CD4-positive, CD25-positive, alpha-beta regulatory T cell (primary cell): Measurements from ENCODE around the gene FNDC3A. TPM values are rescaled to one million over a fixed set of nuclear protein-coding genes. Genes with fewer than 3 reads are reported as not detected.

ENCODE experiments used
- ATAC-seq, 2 donors: fragments of 150-1000 bp; cut with Tn5 transposase; one replicate each; pipeline ENCODE4 v1.10.0; 2021; ENCODE audit warnings: low read depth in 2 of 2, moderate number of reproducible peaks in 2 of 2, moderate library complexity in 1 of 2
- DNase-seq, 3 donors: peaks; one replicate each; pipeline versions ENCODE4 v3.0.0 to v3.0.0-alpha.2; 2012 to 2022; ENCODE audit warnings: mixed read lengths in 1 of 3
- H3K27ac ChIP-seq: one replicate; pipeline ENCODE4 v1.7.0; 2013; ENCODE audit warnings: mild to moderate bottlenecking, low read length; ENCODE audit not compliant: insufficient read depth, poor library complexity, severe bottlenecking
- H3K27me3 ChIP-seq: one replicate; pipeline ENCODE4 v1.7.0; 2013; ENCODE audit warnings: low read length; ENCODE audit not compliant: control insufficient read depth, insufficient read depth
- H3K36me3 ChIP-seq: one replicate; pipeline ENCODE4 v1.7.0; 2013; ENCODE audit warnings: mild to moderate bottlenecking, low read length, moderate library complexity; ENCODE audit not compliant: control insufficient read depth, insufficient read depth
- H3K4me1 ChIP-seq: 2 replicates; pipeline ENCODE4 v1.7.0; 2013; ENCODE audit warnings: mild to moderate bottlenecking, low read length; ENCODE audit not compliant: insufficient read depth, control insufficient read depth, poor library complexity, severe bottlenecking
- H3K4me3 ChIP-seq: one replicate; pipeline ENCODE4 v1.7.0; 2013; ENCODE audit warnings: low read depth, mild to moderate bottlenecking, low read length, moderate library complexity
- H3K9me3 ChIP-seq, 2 experiments: 1 replicate in 1 of 2; 2 replicates in 1 of 2; pipeline ENCODE4 v1.7.0; 2013; ENCODE audit warnings: low read length in 2 of 2, mild to moderate bottlenecking in 1 of 2, moderate library complexity in 1 of 2; ENCODE audit not compliant: control insufficient read depth in 2 of 2
- H3K27ac Mint-ChIP-seq, 3 donors: one replicate each; pipeline ENCODE4 v1.8.0; 2020 to 2022; ENCODE audit warnings: mild to moderate bottlenecking in 3 of 3, mixed read lengths in 3 of 3, moderate library complexity in 2 of 3
- H3K27me3 Mint-ChIP-seq: one replicate; pipeline ENCODE4 v1.8.0; 2022; ENCODE audit warnings: mild to moderate bottlenecking, mixed read lengths
- H3K36me3 Mint-ChIP-seq: one replicate; pipeline ENCODE4 v1.8.0; 2020; ENCODE audit warnings: mixed read lengths
- H3K4me1 Mint-ChIP-seq, 4 donors: one replicate each; pipeline ENCODE4 v1.8.0; 2020 to 2022; ENCODE audit warnings: mixed read lengths in 4 of 4, mild to moderate bottlenecking in 1 of 4
- H3K4me3 Mint-ChIP-seq, 4 donors: one replicate each; pipeline ENCODE4 v1.8.0; 2020 to 2022; ENCODE audit warnings: mild to moderate bottlenecking in 4 of 4, mixed read lengths in 4 of 4, moderate library complexity in 3 of 4
- H3K9me3 Mint-ChIP-seq, 7 donors: one replicate each; pipeline ENCODE4 v1.8.0; 2020 to 2022; ENCODE audit warnings: mixed read lengths in 7 of 7, mild to moderate bottlenecking in 3 of 7, moderate library complexity in 2 of 7
- polyA plus RNA-seq, 4 donors: library from polyadenylated mRNA; unstranded; fragments of 300-500 nt; fragmentation: Illumina TruSeq; gene quantifications; one replicate each; pipeline ENCODE4 v1.2.3, GENCODE V29; 2021
- total RNA-seq: library from RNA; stranded (reverse); gene quantifications from one replicate; pipeline ENCODE4 v1.2.3, GENCODE V29; 2022

FNDC3A gene
- total and polyA plus RNA-seq, 5 donors from 2014 or later, result 9.7 to 41.1 (median 10.6) TPM

DNA sequence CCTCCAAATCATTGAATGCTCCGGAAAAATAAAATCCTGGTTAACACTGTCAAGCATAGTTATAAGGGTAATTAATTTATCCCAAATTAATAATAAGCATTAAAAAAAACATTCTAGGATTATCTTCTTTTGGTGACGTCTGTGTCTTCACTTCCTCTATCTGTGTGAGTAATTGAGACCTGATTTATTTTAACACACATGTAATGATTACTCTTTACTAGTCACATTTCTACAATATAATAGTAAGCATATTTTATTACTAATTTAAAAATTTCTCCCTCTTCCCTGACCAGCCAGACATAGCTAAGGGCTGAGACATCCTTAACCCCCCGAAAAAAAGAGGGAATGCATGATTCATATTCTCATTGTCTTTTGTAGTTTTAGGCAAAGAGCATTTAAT, 2.3 kb downstream of the FNDC3A start:
- H3K27ac ChIP-seq, result no peak overlapping the region
- ATAC-seq, result no peak
- H3K9me3 Mint-ChIP-seq, result peaks cover 0 to 14% (median 4%) of the 10 kb centered on the region in 7 donors

DNA sequence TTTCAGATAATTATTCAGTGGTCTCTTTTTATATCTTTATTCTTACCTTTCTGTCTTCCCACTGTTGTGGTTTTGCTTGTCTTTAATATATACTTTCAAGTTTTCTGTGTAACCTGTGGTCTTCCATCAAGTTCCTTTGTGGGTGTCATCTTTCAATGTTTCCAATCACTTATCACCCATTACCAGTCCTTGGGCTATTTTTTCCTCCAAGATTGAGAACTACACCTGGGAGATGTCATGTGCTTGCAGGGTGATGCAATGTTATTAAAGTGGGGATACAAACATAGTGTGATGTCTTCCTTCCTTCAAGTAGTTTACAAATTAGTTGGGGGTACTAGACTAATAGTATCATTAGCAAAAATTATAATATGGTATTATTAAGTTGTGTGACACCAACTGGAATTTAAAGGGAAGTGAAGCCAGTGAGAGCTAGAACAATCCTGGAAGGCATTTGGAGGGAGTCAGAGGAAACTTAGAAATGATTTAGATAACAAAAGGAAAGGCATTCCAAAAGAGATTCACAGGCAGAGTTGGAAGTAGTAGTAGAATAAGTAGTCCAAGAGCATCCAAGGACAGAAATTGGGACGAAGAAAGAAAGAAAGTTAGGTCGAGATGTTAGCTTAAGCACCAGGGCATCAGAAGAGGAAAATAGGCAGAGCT, 3.4 kb downstream of the FNDC3A start:
- peaks cover 46% of the 10 kb centered on the region for H3K4me1 ChIP-seq
- no peaks in the 10 kb centered on the region for H3K36me3 ChIP-seq
- no peaks in the 10 kb centered on the region for H3K27me3 ChIP-seq
- peaks cover 0 to 6% (median 2%) of the 10 kb centered on the region in 7 donors for H3K9me3 Mint-ChIP-seq
- peaks cover 24 to 63% (median 49%) of the 10 kb centered on the region in 4 donors for H3K4me1 Mint-ChIP-seq
- peaks cover 2% of the 10 kb centered on the region in 2 experiments for H3K9me3 ChIP-seq
- H3K27ac ChIP-seq, result no peak overlapping the region
- peak overlapping the region; percentile 1 to 87 (median 42) for H3K4me3 Mint-ChIP-seq
- ATAC-seq, result no peak
- no peaks in the 10 kb centered on the region for H3K36me3 Mint-ChIP-seq
- H3K27me3 Mint-ChIP-seq, result no peaks in the 10 kb centered on the region
- DNase-seq, result no peak
- H3K27ac Mint-ChIP-seq, result peak overlapping the region in 1 of 3 donors; percentile 2
- peak overlapping the region; percentile 99 for H3K4me3 ChIP-seq

More for the DNA sequence above, 2.3 kb downstream of the FNDC3A start:
- Histone ChIP-seq H3K27me3 (no peaks in the 10 kb centered on the region), H3K36me3 (no peaks in the 10 kb centered on the region), H3K4me3 (peak overlapping the region; percentile 99), H3K4me1 (peaks cover 46% of the 10 kb centered on the region), H3K9me3 (peaks cover 13% of the 10 kb centered on the region in 2 experiments)
- DNase-seq, result no peak
- Mint-ChIP-seq H3K4me3 (peak overlapping the region; percentile 66 to 95 (median 78)), H3K36me3 (peaks cover 7% of the 10 kb centered on the region), H3K4me1 (peaks cover 20 to 66% (median 48%) of the 10 kb centered on the region in 4 donors), H3K27me3 (no peaks in the 10 kb centered on the region), H3K27ac (peak overlapping the region in 2 of 3 donors; percentile 56 to 96)

DNA sequence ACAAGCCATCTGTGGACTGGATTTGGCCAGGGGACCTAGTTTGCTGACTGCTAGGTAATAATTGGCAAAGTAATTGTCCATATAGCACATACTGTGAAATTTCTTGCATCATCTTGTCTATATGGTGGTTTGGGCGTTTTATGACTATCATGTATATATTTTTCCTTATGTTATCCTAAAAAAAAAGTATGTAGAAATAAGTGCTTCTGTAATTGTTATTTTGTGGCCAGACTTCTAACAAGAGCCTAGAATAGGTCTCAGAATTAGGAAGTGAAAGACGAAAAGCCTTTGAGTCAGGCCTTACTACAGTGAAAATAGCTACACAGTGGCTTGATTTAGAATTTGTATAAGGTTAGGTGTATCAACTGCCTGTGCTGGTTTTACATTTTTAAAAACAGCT, 4.2 kb downstream of the FNDC3A start:
- H3K36me3 ChIP-seq, result no peaks in the 10 kb centered on the region
- H3K27me3 ChIP-seq, result no peaks in the 10 kb centered on the region
- no peaks in the 10 kb centered on the region for H3K9me3 ChIP-seq
- no peak overlapping the region for H3K27ac ChIP-seq
- DNase-seq, result no peak
- H3K9me3 Mint-ChIP-seq, result peaks cover 0 to 4% (median 0%) of the 10 kb centered on the region in 7 donors
- peak overlapping the region; percentile 39 to 58 (median 55) for H3K4me3 Mint-ChIP-seq
- no peak for ATAC-seq
- no peak overlapping the region for H3K27ac Mint-ChIP-seq
- H3K4me3 ChIP-seq, result peak overlapping the region; percentile 57
- H3K36me3 Mint-ChIP-seq, result no peaks in the 10 kb centered on the region
- H3K27me3 Mint-ChIP-seq, result no peaks in the 10 kb centered on the region
- H3K4me1 ChIP-seq, result peaks cover 43% of the 10 kb centered on the region
- H3K4me1 Mint-ChIP-seq, result peaks cover 26 to 58% (median 47%) of the 10 kb centered on the region in 4 donors

DNA sequence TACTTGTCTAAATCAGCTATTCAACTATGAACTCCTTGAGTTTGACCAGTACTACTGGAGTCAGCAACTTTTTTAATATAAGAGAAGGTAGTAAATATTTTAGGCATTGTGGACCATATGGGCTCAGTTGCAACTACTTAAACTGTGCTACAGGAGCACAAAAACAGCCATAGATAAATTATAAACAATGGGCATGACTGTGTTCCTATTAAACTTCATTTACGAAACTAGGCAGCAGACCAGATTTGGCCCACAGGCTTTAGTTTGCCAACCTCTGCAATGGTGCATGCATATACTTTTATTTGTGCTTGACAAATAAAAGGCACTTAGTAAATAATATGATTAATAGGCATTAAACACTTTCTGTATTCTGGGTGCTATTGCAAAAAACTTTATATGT, 7.6 kb downstream of the FNDC3A start:
- Histone ChIP-seq H3K9me3 (no peaks in the 10 kb centered on the region), H3K4me1 (peaks cover 19% of the 10 kb centered on the region), H3K36me3 (peaks cover 2% of the 10 kb centered on the region), H3K4me3 (no peak overlapping the region), H3K27me3 (no peaks in the 10 kb centered on the region), H3K27ac (no peak overlapping the region)
- Mint-ChIP-seq H3K9me3 (peaks cover 0 to 3% (median 0%) of the 10 kb centered on the region in 7 donors), H3K4me1 (peaks cover 42 to 50% (median 45%) of the 10 kb centered on the region in 4 donors), H3K4me3 (no peak overlapping the region), H3K36me3 (peaks cover 4% of the 10 kb centered on the region), H3K27ac (no peak overlapping the region), H3K27me3 (no peaks in the 10 kb centered on the region)
- DNase-seq (no peak), ATAC-seq (no peak)

DNA sequence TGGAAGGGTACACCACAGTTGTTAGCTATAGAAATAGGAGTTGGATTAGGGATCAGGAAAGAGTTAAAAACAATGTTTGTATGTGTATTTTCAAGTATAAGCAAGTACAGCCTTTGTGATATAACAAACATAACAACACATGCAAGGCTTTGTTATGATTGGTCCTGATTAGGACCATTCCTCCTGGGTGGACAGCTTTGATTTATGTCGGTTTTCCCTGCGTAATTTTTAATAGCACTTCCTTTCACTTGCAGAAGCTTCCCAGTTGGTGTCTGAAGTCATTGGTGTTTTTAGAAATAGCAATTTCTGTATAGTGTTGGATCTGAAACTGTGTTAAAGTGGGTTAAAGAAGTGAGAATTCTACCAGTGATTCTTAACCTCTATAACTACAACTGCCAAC, 10.0 kb downstream of the FNDC3A start:
- H3K36me3 Mint-ChIP-seq, result peaks cover 12% of the 10 kb centered on the region
- no peak for DNase-seq
- H3K36me3 ChIP-seq, result peaks cover 5% of the 10 kb centered on the region
- H3K9me3 ChIP-seq, result peaks cover 2 to 4% of the 10 kb centered on the region in 2 experiments
- no peak overlapping the region for H3K27ac ChIP-seq
- peaks cover 0 to 3% (median 1%) of the 10 kb centered on the region in 7 donors for H3K9me3 Mint-ChIP-seq
- no peaks in the 10 kb centered on the region for H3K27me3 Mint-ChIP-seq
- H3K27ac Mint-ChIP-seq, result no peak overlapping the region
- ATAC-seq, result no peak
- H3K27me3 ChIP-seq, result no peaks in the 10 kb centered on the region
- H3K4me3 ChIP-seq, result no peak overlapping the region
- no peaks in the 10 kb centered on the region for H3K4me1 ChIP-seq
- H3K4me3 Mint-ChIP-seq, result no peak overlapping the region
- H3K4me1 Mint-ChIP-seq, result peaks cover 27 to 34% (median 30%) of the 10 kb centered on the region in 4 donors

DNA sequence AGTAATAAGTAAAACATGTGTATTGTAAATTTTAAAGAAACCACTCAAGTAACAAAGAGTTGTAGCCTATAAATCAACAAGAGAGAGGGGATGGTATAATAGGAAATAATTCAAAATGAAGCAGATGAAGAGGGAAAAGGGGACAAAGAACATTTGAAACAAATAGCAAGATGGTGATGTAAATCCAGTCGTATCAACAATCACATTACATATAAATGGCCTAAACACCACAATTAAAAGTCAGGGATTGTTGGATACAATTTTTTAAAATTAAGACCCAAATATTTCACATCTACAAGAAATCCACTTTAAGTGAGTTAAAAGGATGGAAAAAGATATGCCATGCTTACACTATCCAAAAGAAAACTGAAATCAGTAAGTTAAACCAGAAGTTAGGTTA, 15.2 kb downstream of the FNDC3A start:
- no peak overlapping the region for H3K27ac Mint-ChIP-seq

DNA sequence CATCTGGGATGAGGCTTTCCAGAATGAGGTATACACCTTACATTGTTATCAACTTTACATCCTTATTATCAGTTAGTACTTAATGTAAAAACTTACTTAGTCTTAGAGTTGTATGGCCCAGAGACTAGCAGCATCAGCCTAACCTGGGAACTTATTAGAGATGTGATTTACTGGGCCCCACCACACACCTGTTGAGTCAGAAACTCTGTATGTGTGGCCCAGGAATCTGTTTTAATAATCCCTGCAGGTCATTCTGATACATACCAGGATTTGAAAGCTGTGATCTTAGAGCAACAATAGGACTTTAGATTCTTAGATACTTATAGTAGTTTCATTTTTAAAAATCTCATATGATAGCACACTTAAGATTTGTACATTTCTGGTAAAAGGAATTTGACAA, 17.4 kb downstream of the FNDC3A start:
- ATAC-seq (no peak), DNase-seq (peak in 1 of 3 donors; percentile 14)
- Histone ChIP-seq H3K4me3 (no peak overlapping the region), H3K27ac (no peak overlapping the region), H3K36me3 (peaks cover 5% of the 10 kb centered on the region), H3K27me3 (no peaks in the 10 kb centered on the region), H3K9me3 (peaks cover 5% of the 10 kb centered on the region in 2 experiments), H3K4me1 (no peaks in the 10 kb centered on the region)
- Mint-ChIP-seq H3K27me3 (no peaks in the 10 kb centered on the region), H3K9me3 (peaks cover 0 to 6% (median 2%) of the 10 kb centered on the region in 7 donors), H3K4me1 (peaks cover 28 to 52% (median 40%) of the 10 kb centered on the region in 4 donors), H3K36me3 (peaks cover 16% of the 10 kb centered on the region), H3K27ac (no peak overlapping the region), H3K4me3 (no peak overlapping the region)

More for the DNA sequence above, 15.2 kb downstream of the FNDC3A start:
- H3K27ac ChIP-seq, result no peak overlapping the region
- no peak overlapping the region for H3K4me3 ChIP-seq
- no peak for DNase-seq
- peaks cover 29 to 48% (median 39%) of the 10 kb centered on the region in 4 donors for H3K4me1 Mint-ChIP-seq
- peaks cover 7% of the 10 kb centered on the region for H3K36me3 ChIP-seq
- peaks cover 0 to 6% (median 1%) of the 10 kb centered on the region in 7 donors for H3K9me3 Mint-ChIP-seq
- peaks cover 19% of the 10 kb centered on the region for H3K36me3 Mint-ChIP-seq
- H3K27me3 ChIP-seq, result no peaks in the 10 kb centered on the region
- no peaks in the 10 kb centered on the region for H3K4me1 ChIP-seq
- no peaks in the 10 kb centered on the region for H3K27me3 Mint-ChIP-seq
- ATAC-seq, result no peak
- H3K4me3 Mint-ChIP-seq, result peak overlapping the region in 1 of 4 donors; percentile 76
- H3K9me3 ChIP-seq, result peaks cover 5% of the 10 kb centered on the region in 2 experiments
